ENCODE measurements around the gene CCDC157. TPM values are rescaled to one million over a fixed set of nuclear protein-coding genes. Genes with fewer than 3 reads are reported as not detected.

CCDC157 gene
- total RNA-seq, 6 experiments from 2014 or later: 0.54 to 2.9 (median 0.86) TPM

- ATAC-seq (no peak), DNase-seq (no peak)
- intact Hi-C loops (cut with DNase I): no loop called here
- no peak overlapping the region for H3K4me3 ChIP-seq
- WGBS (ENCODE audit: insufficient coverage, low coverage, low lambda C conversion rate, missing lambda C conversion rate): 86% methylated on average over 3 of the region's 3 CpGs
- peaks cover 0 to 5% (median 0%) of the 10 kb centered on the region in 4 donors for H3K4me1 ChIP-seq
- no peaks in the 10 kb centered on the region for H3K27me3 ChIP-seq
- TF ChIP-seq POLR2A (IDR thresholded peaks at IDR 0.05) (no peak), CTCF (IDR thresholded peaks at IDR 0.05) (no peak)
- no peaks in the 10 kb centered on the region for H3K9me3 ChIP-seq
- H3K36me3 ChIP-seq: peaks cover 15 to 71% (median 47%) of the 10 kb centered on the region in 4 donors
- no peak overlapping the region for H3K27ac ChIP-seq
Observed at GRCh38 chr22:30333707-30334087, 23.1 kb upstream of the CCDC157 start.

GRCh38 chr22:30334646-30335045 is 22.2 kb upstream of the CCDC157 start:
- DNase-seq: no peak
- Histone ChIP-seq H3K9me3 (no peaks in the 10 kb centered on the region), H3K36me3 (peaks cover 15 to 81% (median 55%) of the 10 kb centered on the region in 4 donors), H3K4me1 (peaks cover 0 to 5% (median 0%) of the 10 kb centered on the region in 4 donors), H3K27ac (no peak overlapping the region), H3K4me3 (no peak overlapping the region), H3K27me3 (no peaks in the 10 kb centered on the region)
- TF ChIP-seq POLR2A (IDR thresholded peaks at IDR 0.05) (no peak), CTCF (IDR thresholded peaks at IDR 0.05) (no peak)
- 87% methylated on average over 3 of the region's 4 CpGs for WGBS (ENCODE audit: insufficient coverage, low coverage, low lambda C conversion rate, missing lambda C conversion rate)
- no peak for ATAC-seq
- intact Hi-C loops (cut with DNase I): no loop called here

- Histone ChIP-seq H3K36me3 (peaks cover 15 to 87% (median 61%) of the 10 kb centered on the region in 4 donors), H3K4me1 (peaks cover 0 to 5% (median 0%) of the 10 kb centered on the region in 4 donors), H3K4me3 (no peak overlapping the region), H3K27ac (no peak overlapping the region), H3K27me3 (no peaks in the 10 kb centered on the region), H3K9me3 (no peaks in the 10 kb centered on the region)
- WGBS (ENCODE audit: insufficient coverage, low coverage, low lambda C conversion rate, missing lambda C conversion rate): no CpG with 5 or more reads among the region's 1 CpG
- intact Hi-C loops (cut with DNase I): no loop called here
- TF ChIP-seq CTCF (IDR thresholded peaks at IDR 0.05) (no peak), POLR2A (IDR thresholded peaks at IDR 0.05) (no peak)
- DNase-seq: no peak
- ATAC-seq: no peak
Observed at GRCh38 chr22:30335236-30335635, 21.6 kb upstream of the CCDC157 start.

GRCh38 chr22:30336752-30337460 is 19.9 kb upstream of the CCDC157 start:
- DNase-seq (peak in 2 of 3 donors; percentile 69 to 88), ATAC-seq (peak; percentile 35 to 81 (median 54))
- H3K36me3 ChIP-seq: peaks cover 15 to 95% (median 71%) of the 10 kb centered on the region in 4 donors
- peaks cover 0 to 5% (median 0%) of the 10 kb centered on the region in 4 donors for H3K4me1 ChIP-seq
- no peaks in the 10 kb centered on the region for H3K9me3 ChIP-seq
- H3K27ac ChIP-seq: peak overlapping the region in 1 of 3 donors; percentile 8
- intact Hi-C loops (cut with DNase I): no loop called here
- no peaks in the 10 kb centered on the region for H3K27me3 ChIP-seq
- TF ChIP-seq CTCF (IDR thresholded peaks at IDR 0.05) (no peak), POLR2A (IDR thresholded peaks at IDR 0.05) (no peak)
- 64% methylated on average over 3 of the region's 4 CpGs for WGBS (ENCODE audit: insufficient coverage, low coverage, low lambda C conversion rate, missing lambda C conversion rate)
- H3K4me3 ChIP-seq: no peak overlapping the region

Data from right lobe of liver (tissue), 6 donors.